ENCODE results near the gene KLHL29.

DNA sequence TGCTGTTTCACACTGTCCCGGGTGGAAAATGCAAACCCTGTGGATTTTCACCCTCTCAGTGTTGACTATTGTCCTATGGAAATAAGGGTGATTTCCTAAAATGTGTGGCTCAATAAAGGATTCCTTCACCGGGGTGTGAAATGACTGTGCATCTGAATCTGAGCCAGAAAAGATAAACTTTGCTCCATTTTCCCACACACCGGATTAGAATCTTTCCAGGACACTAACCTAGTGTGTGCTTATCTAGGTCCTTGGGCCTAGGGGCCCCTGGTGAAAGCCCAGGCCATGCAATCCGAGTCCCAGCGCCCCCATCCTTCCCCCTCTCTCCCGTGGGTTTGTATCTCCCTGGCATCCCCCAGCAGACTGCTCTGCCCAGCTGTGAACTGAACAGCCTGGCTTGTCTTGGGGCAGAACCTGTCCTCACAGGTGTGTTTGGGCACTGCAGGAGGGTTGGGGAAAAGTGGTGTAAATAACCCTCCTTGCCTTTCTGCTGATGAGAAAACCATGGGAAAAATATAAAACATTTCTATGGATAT, 17.3 kb downstream of the KLHL29 start:
- no peak for TF ChIP-seq CTCF (IDR thresholded peaks at IDR 0.05; ENCODE audit: borderline replicate concordance, extremely low read depth, low read length, poor library complexity, severe bottlenecking)
- no peak for TF ChIP-seq EZH2 (IDR thresholded peaks at IDR 0.05; ENCODE audit: borderline replicate concordance, low read depth, low read length, severe bottlenecking)

Measured in DND-41 (cell line).